Endothelial cell of umbilical vein (primary cell): Measurements from ENCODE around the gene DENND2C. TPM values are rescaled to one million over a fixed set of nuclear protein-coding genes. Genes with fewer than 3 reads are reported as not detected.

Experiments used
- BruUV-seq: library from RNA; stranded (reverse); fragments of 400-500 nt; replicated peaks from 2 replicates; lab custom pipeline; 2021; lab: Mats Ljungman, UMichigan
- CTCF ChIA-PET: fragments of 300-600, 350-600 bp; sonication (Branson Sonifier 250); formaldehyde crosslinking; loops from one replicate; lab custom pipeline; 2021; ENCODE audit warnings: antibody characterized with exemption, inconsistent platforms; lab: Charles Lee
- POLR2A ChIA-PET: fragments of 300-600, 350-600 bp; sonication (Branson Sonifier 250); formaldehyde crosslinking; loops from one replicate; lab custom pipeline; 2021; ENCODE audit warnings: antibody characterized with exemption, inconsistent platforms; lab: Charles Lee
- DNase-seq: peaks from one replicate; pipeline ENCODE4 v3.0.0-alpha.2; 2011; ENCODE audit warnings: low read depth, low spot score
- FAIRE-seq: peaks from 2 replicates; lab custom pipeline; 2011; peaks lifted over from hg19 to GRCh38; lab: Jason Lieb, UNC
- H2AFZ ChIP-seq: 2 replicates; pipeline ENCODE4 v1.6.0; 2012; ENCODE audit warnings: low read depth, low read length, control low read depth, inconsistent platforms
- H3K27ac ChIP-seq: 2 replicates; pipeline ENCODE4 v1.5.1; 2011; ENCODE audit warnings: low read depth, mild to moderate bottlenecking, control low read depth, low read length, moderate library complexity; ENCODE audit not compliant: insufficient read depth
- H3K27me3 ChIP-seq, 2 experiments: 2 replicates each; pipeline versions ENCODE4 v1.6.0 to v1.6.1; 2011; ENCODE audit warnings: low read length in 2 of 2, mixed read lengths in 1 of 2; ENCODE audit not compliant: control insufficient read depth in 2 of 2, insufficient read depth in 2 of 2
- H3K36me3 ChIP-seq, 2 experiments: 2 replicates in 1 of 2; 3 replicates in 1 of 2; pipeline ENCODE4 v1.5.1; 2011; ENCODE audit warnings: low read length in 2 of 2, mild to moderate bottlenecking in 1 of 2, moderate library complexity in 1 of 2; ENCODE audit not compliant: control insufficient read depth in 2 of 2, insufficient read depth in 2 of 2; ENCODE audit errors: extremely low read depth in 1 of 2
- H3K4me1 ChIP-seq: 3 replicates; pipeline ENCODE4 v1.5.1; 2011; ENCODE audit warnings: mild to moderate bottlenecking, low read length; ENCODE audit not compliant: control insufficient read depth, insufficient read depth; ENCODE audit errors: extremely low read depth
- H3K4me2 ChIP-seq: 2 replicates; pipeline ENCODE4 v1.6.1; 2011; ENCODE audit warnings: low read length, control low read depth, mixed read lengths; ENCODE audit not compliant: insufficient read depth
- H3K4me3 ChIP-seq, 3 experiments: fragments of 200-600 bp in 1 of 3; sonication (generic), shearing (Covaris generic) in 1 of 3; replicated peaks in 1 of 3; 2 replicates each; pipeline ENCODE4 v1.5.1; 2011 to 2016; ENCODE audit warnings: control low read depth in 3 of 3, low read length in 3 of 3, mild to moderate bottlenecking in 2 of 3, inconsistent platforms in 1 of 3, low read depth in 1 of 3, moderate library complexity in 1 of 3; ENCODE audit not compliant: insufficient read depth in 1 of 3
- H3K79me2 ChIP-seq: 2 replicates; pipeline ENCODE4 v1.6.0; 2012; ENCODE audit warnings: low read length, inconsistent platforms; ENCODE audit not compliant: control insufficient read depth, insufficient read depth
- H3K9ac ChIP-seq: replicated peaks from 2 replicates; pipeline ENCODE3; 2011; ENCODE audit warnings: low read length, control low read depth; ENCODE audit not compliant: insufficient read depth; ENCODE audit errors: extremely low read depth
- H3K9me1 ChIP-seq: replicated peaks from 3 replicates; pipeline ENCODE4 v1.6.0; 2011; ENCODE audit warnings: mild to moderate bottlenecking, low read length; ENCODE audit not compliant: control insufficient read depth, insufficient read depth; ENCODE audit errors: extremely low read depth
- H3K9me3 ChIP-seq: replicated peaks from 2 replicates; pipeline ENCODE4 v1.5.1; 2012; ENCODE audit warnings: low read length, inconsistent platforms; ENCODE audit not compliant: control insufficient read depth, insufficient read depth
- H4K20me1 ChIP-seq: replicated peaks from 2 replicates; pipeline ENCODE3; 2011; ENCODE audit warnings: mild to moderate bottlenecking, low read length; ENCODE audit not compliant: control insufficient read depth, insufficient read depth; ENCODE audit errors: extremely low read depth
- CTCF ChIP-seq, 2 donors: IDR thresholded peaks; 1 replicate in 1 of 2; 2 replicates in 1 of 2; pipeline ENCODE4 v1.5.1; 2011; ENCODE audit warnings: low read length in 2 of 2, mild to moderate bottlenecking in 2 of 2, moderate library complexity in 2 of 2, control low read depth in 1 of 2, inconsistent platforms in 1 of 2, low read depth in 1 of 2; ENCODE audit not compliant: insufficient read depth in 1 of 2; ENCODE audit errors: extremely low read depth in 1 of 2
- EZH2 ChIP-seq: IDR thresholded peaks from 2 replicates; pipeline ENCODE4 v1.6.1; 2012; ENCODE audit warnings: borderline replicate concordance, low read depth, mild to moderate bottlenecking, moderate library complexity, low read length, inconsistent platforms; ENCODE audit not compliant: severe bottlenecking
- FOS ChIP-seq: IDR thresholded peaks from 2 replicates; pipeline ENCODE4 v1.6.1; 2011; ENCODE audit warnings: mild to moderate bottlenecking, low read length, moderate library complexity, borderline replicate concordance; ENCODE audit not compliant: insufficient read depth
- GATA2 ChIP-seq: IDR thresholded peaks from 2 replicates; pipeline ENCODE4 v1.7.0; 2011; ENCODE audit warnings: low read depth, mild to moderate bottlenecking, moderate library complexity, mixed read lengths, low read length; ENCODE audit not compliant: insufficient read length, insufficient read depth
- JUN ChIP-seq: IDR thresholded peaks from 2 replicates; pipeline ENCODE4 v1.6.1; 2011; ENCODE audit warnings: borderline replicate concordance, low read depth; ENCODE audit not compliant: insufficient read length, insufficient read depth
- MAX ChIP-seq: IDR thresholded peaks from 2 replicates; pipeline ENCODE4 v1.6.1; 2011; ENCODE audit not compliant: insufficient read depth, insufficient read length
- MYC ChIP-seq: IDR thresholded peaks from one replicate; pipeline ENCODE4 v1.6.1; 2011; ENCODE audit warnings: mild to moderate bottlenecking, low read depth, low read length
- POLR2A ChIP-seq: IDR thresholded peaks from 2 replicates; pipeline ENCODE4 v1.6.1; 2012; ENCODE audit warnings: low read depth, mild to moderate bottlenecking, control low read depth, low read length
- POLR2AphosphoS5 ChIP-seq: IDR thresholded peaks from 2 replicates; pipeline ENCODE4 v1.6.1; 2012; ENCODE audit warnings: low read depth, mild to moderate bottlenecking, control low read depth, low read length, moderate library complexity; ENCODE audit not compliant: insufficient read depth
- dilution Hi-C: fragments of 300-500 bp; cut with MboI; formaldehyde crosslinking; loops from one replicate; pipeline ENCODE4 v1.15.0; 2019; ENCODE audit warnings: low sequenced_read_pairs; ENCODE audit not compliant: extremely low pct_ligation_motif_present
- intact Hi-C: fragments of 100-400 bp; cut with micrococcal nuclease; formaldehyde crosslinking; loops from one replicate; pipeline ENCODE4 v1.10.0; 2022
- polyA plus RNA-seq, 4 experiments: library from polyadenylated mRNA; depleted of rRNA in 3 of 4; stranded (reverse) in 3 of 4; unstranded in 1 of 4; fragments of >200 nt; gene quantifications; 2 replicates each; pipeline versions ENCODE4 v1.2.1 to v1.2.3, GENCODE V29; 2011 to 2012; ENCODE audit warnings: missing spikeins in 1 of 4
- total RNA-seq: library from RNA; stranded (reverse); gene quantifications from 2 replicates; pipeline ENCODE4 v1.2.3, GENCODE V29; 2021

DENND2C gene
- total and polyA plus RNA-seq, 2 donors (not counting 3 experiments of a cell fraction or from before 2014, with no cell fraction given) = 0.12 to 0.22 TPM

GRCh38 chr1:114594046-114594445 is 75.8 kb downstream of the DENND2C start:
- CTCF ChIA-PET = no interaction called here
- POLR2A ChIA-PET = no interaction called here
- DNase-seq (no peak), FAIRE-seq (no peak)
- H3K79me2 ChIP-seq = no peaks in the 10 kb centered on the region
- no TSS peak for BruUV-seq
- no peak overlapping the region for H2AFZ ChIP-seq
- H3K9me3 ChIP-seq = no peaks in the 10 kb centered on the region
- H3K27ac ChIP-seq = no peak overlapping the region
- H3K36me3 ChIP-seq = no peaks in the 10 kb centered on the region
- no peak for TF ChIP-seq JUN
- no peak for TF ChIP-seq CTCF (IDR thresholded peaks at IDR 0.05; ENCODE audit: extremely low read depth in 1 of 2, insufficient read depth in 1 of 2, low read depth in 1 of 2, low read length in 2 of 2)
- TF ChIP-seq GATA2 = no peak
- no peak for TF ChIP-seq EZH2
- no peak for TF ChIP-seq POLR2A
- TF ChIP-seq POLR2AphosphoS5 = no peak
- TF ChIP-seq FOS = no peak
- TF ChIP-seq MYC = no peak
- no peak for TF ChIP-seq MAX
- dilution Hi-C loops (no loop called here), intact Hi-C loops (no loop called here)
- H3K27me3 ChIP-seq = peaks cover 0 to 2% of the 10 kb centered on the region in 2 experiments
- H3K4me1 ChIP-seq = no peaks in the 10 kb centered on the region
- no peaks in the 10 kb centered on the region for H4K20me1 ChIP-seq
- no peak overlapping the region for H3K4me2 ChIP-seq
- no peak overlapping the region for H3K4me3 ChIP-seq
- H3K9ac ChIP-seq = no peak overlapping the region
- no peaks in the 10 kb centered on the region for H3K9me1 ChIP-seq
